Astrocyte (in vitro differentiated cells and primary cell): Measurements from ENCODE around the gene TIMM44.

Experiments used
- CTCF ChIP-seq: IDR thresholded peaks from 2 replicates; pipeline ENCODE4 v1.5.1; 2011; ENCODE audit warnings: low read depth, mild to moderate bottlenecking, inconsistent platforms, low read length, moderate library complexity; ENCODE audit not compliant: insufficient read depth
- EZH2 ChIP-seq: IDR thresholded peaks from 2 replicates; pipeline ENCODE4 v1.6.1; 2012; ENCODE audit warnings: mild to moderate bottlenecking, low read length, inconsistent platforms; ENCODE audit not compliant: insufficient read depth

- TF ChIP-seq CTCF (no peak), EZH2 (no peak)
These were observed 38.2 kb upstream of the TIMM44 start for GRCh38 chr19:7981661-7982060.
